DMS53 treated with DMSO at 0.1 percent for 48 hours (cell line): ENCODE results near the gene SYNE3.

Experiments
- DNase-seq: peaks from one replicate; lab custom pipeline; 2025; ENCODE audit not compliant: unreplicated experiment; lab: John Stamatoyannopoulos, UW

Gene SYNE3

DNA sequence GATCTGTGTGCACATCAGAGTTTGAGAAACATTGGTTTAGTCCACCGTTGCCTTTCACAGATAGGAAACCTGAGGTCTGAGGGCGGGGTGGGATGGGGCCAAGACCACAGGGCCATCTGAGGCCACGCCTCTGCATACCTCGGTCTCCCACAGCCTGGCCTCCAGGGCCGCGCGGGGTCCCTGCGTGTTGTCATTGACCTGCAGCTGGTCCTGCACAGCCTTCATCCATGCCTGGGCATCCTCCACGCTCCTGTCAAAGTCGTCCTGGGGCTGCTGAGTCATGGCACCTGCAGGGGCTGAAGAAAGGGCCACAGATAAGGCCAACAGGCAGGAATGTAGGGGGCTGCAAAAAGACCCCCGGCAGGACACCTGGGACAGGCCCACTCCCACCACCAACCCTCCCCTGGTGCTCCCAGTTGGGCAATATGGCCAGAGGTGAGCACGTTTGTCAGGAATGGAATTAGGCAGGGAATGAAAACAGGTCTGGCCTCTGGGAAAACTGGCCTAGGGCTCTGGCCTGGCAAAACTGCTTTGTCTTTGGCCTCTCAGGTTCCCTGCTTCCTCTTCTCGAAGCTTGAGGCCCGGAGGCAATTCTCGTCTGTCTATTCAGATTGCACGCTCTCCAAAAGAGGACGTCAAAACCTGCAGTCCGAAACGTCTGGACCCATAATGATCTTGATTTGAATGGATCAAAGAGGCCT, 40.8 kb downstream of the SYNE3 start:
- DNase-seq = no peak

DNA sequence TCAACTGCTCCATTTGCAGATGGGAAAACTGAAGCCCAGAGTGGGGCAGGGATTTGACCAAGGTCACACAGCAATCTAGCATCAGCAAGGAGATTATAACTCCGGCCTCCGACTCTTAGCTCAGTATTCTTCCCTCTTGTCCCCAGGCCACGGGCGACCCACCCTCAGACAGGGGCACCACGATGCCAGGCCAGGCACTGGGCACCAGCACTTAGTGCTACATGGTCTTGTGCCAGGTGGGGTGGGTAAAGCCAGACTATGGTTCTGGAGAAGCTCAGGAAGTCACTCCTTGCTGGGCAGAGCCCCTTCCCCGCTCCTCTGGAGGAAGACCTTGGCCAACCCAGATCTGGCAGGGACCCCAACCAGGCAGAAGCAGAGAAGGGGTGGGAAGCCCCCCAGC, 41.5 kb downstream of the SYNE3 start:
- DNase-seq = no peak

DNA sequence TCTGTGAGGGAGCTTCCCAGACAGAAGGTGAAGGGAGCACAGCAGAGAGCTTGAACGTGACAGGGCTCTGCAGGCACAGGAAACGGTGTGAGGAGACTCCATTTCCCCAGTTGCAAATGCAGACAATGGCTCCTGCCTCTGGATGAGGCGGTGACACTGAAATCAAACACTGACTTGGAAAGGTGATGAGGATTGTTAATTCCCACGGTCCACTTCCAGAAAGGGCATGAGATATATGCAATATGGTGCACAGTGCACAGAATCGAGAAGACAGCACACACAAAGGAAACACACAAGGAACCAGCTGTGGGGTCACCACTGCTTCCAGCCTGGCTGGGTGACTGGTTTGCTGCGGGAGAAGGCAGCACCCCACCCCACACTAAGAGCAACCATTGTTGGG, 42.0 kb downstream of the SYNE3 start:
- no peak for DNase-seq

DNA sequence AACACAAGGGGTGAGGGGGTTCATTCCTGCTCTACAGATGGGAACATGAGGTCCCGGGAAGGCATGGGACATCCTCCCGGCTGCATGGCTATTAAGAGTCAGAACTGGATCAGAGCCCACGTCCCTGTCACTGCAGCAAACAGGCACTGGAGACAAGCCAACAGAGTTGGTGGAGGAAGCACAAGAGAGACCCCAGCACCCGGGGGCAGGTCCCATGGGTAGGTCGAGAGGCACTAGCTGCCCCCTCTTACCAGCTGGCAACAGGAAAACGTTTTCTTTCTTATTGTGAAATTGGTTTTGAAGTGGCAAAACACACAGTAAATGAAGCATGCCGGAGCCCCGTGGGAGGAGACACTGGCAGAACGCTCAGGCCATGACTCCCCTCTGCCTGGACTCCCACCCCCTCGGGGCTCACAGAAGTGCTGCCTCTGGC, 43.6 kb downstream of the SYNE3 start:
- DNase-seq = no peak

DNA sequence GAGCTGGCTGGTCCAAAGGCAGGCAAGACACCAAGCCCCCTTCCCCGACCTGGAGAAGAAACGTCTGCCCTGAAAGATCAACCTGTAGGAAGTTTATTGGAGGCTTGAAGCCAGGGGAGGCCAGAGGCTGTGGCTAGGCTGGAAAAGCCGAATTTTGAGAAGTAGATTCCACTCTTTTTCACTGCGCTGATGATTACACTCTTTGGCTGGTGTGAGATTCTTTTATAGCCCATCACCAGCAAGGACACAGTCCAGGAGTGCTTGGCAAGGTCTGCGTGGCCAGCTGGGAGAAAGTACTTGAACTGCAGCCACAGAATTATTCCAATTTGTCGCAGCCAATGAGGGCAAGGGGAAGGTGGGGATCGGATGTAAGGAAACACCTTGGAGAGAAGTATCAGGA, 45.0 kb downstream of the SYNE3 start:
- no peak for DNase-seq

DNA sequence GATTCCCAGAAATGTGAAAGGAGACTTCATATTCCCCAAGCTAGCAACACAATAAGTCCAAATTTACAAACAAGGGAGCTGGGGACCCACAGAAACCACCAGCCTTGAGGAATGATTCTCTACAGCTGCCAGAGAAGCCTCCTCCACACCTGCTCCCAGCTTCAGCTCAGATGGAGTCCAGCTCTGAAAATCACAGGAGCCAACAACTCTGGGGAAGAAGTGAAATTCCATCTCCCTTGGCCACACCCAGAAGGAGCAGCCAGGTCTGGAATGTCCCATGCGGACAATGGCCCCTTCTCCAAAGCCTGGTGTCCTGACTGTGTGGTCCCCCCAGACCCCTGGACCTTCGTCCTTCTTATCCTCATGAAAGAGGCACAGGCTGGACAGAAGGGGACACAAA, 45.4 kb downstream of the SYNE3 start:
- DNase-seq = no peak

DNA sequence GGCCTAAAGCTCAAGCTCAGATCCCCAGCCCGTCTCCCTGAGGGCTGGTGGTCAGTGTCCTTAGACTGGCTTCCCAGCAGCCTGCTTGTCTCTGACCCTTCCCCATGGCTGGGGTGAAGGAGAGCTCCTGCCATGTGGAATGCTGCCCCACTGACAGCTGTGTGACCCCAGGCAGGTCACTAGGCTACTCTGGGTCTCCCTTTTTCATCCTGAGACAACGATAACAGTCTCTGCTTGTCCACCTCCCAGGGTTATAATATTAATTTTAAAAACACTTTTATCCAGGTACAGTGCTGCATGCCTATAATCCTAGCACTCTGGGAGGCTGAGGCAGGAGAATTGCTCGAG, 47.3 kb downstream of the SYNE3 start:
- DNase-seq = no peak

DNA sequence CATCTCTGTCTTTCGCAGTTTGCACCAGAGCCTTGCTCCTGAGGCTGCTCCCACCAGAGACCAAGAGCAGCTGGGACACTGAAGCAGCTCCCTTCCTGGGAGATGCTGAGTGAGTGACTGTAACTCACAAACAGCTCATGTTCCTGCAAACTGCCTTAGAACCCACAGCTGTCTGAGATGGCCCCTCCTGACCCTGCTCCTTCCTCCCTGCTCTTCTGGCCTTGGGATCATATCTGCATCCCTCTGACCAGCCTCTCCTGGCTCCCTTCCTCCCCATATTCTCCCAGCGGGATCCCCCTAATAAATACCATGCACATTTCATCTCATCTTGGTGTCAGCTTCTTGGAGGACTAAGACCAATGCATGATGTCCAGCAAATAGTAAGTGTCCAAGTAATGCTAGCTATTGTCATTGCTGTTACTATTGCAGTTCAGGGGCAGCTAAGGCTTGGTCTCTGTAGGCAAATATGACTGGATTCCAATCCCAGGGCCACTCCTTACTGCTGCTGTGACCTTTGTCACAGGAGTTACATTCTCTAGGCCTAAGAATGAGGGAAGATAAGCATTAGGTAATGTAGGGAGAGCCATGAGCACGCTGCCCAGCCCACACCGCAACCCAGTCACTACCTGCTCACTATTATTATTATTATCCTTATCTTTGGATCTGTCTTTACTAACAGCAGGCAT, 47.9 kb downstream of the SYNE3 start:
- no peak for DNase-seq

DNA sequence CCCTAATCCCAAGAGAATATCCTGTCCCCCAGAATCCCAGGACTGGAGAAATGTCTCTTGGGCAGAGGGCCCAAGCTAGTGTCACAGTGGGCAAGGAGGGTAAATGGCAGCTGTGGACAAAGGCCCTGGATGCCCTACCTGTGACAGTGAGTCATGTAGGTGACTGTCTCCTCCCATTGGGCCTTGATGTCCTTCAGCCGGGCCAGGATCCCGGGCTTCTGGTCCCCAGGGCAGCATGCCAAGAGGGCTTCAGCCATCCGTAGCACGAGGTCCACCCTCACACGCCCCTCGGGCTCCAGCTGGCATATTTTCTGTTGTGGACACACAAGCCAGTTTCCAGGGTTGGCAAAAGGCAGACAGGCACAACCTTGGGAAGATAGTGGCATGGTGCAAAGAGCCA, 48.8 kb downstream of the SYNE3 start:
- no peak for DNase-seq

DNA sequence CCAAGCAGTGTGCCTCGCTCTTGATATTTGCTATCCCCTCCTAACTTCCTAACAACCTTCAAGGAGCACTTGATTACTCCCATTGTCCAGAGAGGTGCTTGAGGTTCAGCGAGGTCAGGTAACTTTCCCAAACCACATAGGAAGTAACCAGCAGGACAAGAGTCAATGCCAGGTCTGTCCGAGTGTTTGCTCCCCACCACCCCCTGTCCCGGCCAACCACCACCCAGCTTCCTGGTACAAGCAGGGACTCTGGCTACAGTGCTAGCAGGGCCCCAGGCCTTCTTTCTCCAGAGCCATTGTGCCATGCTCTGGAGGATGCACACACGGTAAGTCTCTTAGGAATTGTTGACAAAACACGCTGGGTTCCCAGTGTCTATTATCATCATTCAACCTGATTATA, 49.2 kb downstream of the SYNE3 start:
- no peak for DNase-seq
